Gastrocnemius medialis (tissue), 4 donors: Measurements from ENCODE around the gene DCTN1.

Experiments
- POLR2A ChIP-seq, 2 donors: fragments of 450-650 bp; IDR thresholded peaks; one replicate each; pipeline ENCODE4 v1.6.1; 2017; ENCODE audit warnings: antibody characterized with exemption in 2 of 2, mild to moderate bottlenecking in 2 of 2, moderate library complexity in 2 of 2
- TF ChIP-seq, protein P1 (sequence below), 5 experiments: fragments of 450-650 bp in 3 of 5; fragments of 200-600 bp in 2 of 5; sonication (generic) in 2 of 5; IDR thresholded peaks in 4 of 5; conservative IDR thresholded peaks in 1 of 5; 1 replicate in 4 of 5; 2 replicates in 1 of 5; pipeline ENCODE4 v1.5.1; 2016 to 2019; ENCODE audit warnings: antibody characterized with exemption in 5 of 5, mild to moderate bottlenecking in 3 of 5, moderate library complexity in 3 of 5

DNA sequence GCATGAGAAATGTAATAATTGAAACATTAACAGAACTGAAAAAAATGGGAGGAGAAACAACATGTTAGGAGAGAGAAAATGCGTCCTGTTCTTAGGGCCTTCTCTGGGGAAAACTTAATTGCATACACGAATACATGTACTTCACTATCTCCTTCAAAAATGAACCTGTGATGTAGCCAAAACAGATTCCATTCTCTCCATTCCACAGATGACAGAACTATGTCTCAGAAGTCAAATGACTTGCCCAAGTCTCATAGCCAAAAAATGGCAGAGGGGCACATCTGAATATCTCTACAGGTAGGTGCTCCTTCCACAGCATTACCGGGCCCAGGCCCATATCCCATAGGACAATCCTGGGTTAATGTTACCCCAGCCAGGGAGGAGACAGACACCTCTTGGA is 3.9 kb upstream of the DCTN1 start:
- TF ChIP-seq POLR2A (IDR thresholded peaks at IDR 0.05): no peak
- TF ChIP-seq, protein P1, sequence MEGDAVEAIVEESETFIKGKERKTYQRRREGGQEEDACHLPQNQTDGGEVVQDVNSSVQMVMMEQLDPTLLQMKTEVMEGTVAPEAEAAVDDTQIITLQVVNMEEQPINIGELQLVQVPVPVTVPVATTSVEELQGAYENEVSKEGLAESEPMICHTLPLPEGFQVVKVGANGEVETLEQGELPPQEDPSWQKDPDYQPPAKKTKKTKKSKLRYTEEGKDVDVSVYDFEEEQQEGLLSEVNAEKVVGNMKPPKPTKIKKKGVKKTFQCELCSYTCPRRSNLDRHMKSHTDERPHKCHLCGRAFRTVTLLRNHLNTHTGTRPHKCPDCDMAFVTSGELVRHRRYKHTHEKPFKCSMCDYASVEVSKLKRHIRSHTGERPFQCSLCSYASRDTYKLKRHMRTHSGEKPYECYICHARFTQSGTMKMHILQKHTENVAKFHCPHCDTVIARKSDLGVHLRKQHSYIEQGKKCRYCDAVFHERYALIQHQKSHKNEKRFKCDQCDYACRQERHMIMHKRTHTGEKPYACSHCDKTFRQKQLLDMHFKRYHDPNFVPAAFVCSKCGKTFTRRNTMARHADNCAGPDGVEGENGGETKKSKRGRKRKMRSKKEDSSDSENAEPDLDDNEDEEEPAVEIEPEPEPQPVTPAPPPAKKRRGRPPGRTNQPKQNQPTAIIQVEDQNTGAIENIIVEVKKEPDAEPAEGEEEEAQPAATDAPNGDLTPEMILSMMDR (IDR thresholded peaks at IDR 0.05 in 4 of 5, conservative IDR thresholded peaks at IDR 0.05 in 1 of 5): no peak
